Heart right ventricle (tissue), 16 donors: ENCODE data around the gene RIN2. TPM values are rescaled to one million over a fixed set of nuclear protein-coding genes. Genes with fewer than 3 reads are reported as not detected.

Source experiments
- ATAC-seq, 8 donors: fragments of 200-7000 bp; cut with Tn5 transposase; one replicate each; pipeline ENCODE4 v1.9.1; 2020; ENCODE audit warnings: mild to moderate bottlenecking in 8 of 8, moderate library complexity in 8 of 8, moderate number of reproducible peaks in 1 of 8
- DNase-seq, 2 donors: peaks; one replicate each; pipeline ENCODE4 v3.0.0-alpha.2; 2020
- H3K27ac ChIP-seq, 10 donors: fragments of 200-600 bp; sonication (generic) in 2 of 10; one replicate each; pipeline versions ENCODE4 v1.5.0 to v1.8.0; 2020 to 2022; ENCODE audit warnings: mild to moderate bottlenecking in 3 of 10
- H3K27me3 ChIP-seq, 7 donors: fragments of 200-600 bp; one replicate each; pipeline ENCODE4 v1.8.0; 2021 to 2022; ENCODE audit warnings: mild to moderate bottlenecking in 2 of 7
- H3K36me3 ChIP-seq, 9 donors: fragments of 200-600 bp; sonication (generic) in 1 of 9; one replicate each; pipeline versions ENCODE4 v1.5.0 to v1.8.0; 2020 to 2022; ENCODE audit warnings: mild to moderate bottlenecking in 2 of 9
- H3K4me1 ChIP-seq, 9 donors: fragments of 200-600 bp; sonication (generic) in 1 of 9; one replicate each; pipeline versions ENCODE4 v1.5.0 to v1.8.0; 2020 to 2022; ENCODE audit warnings: mild to moderate bottlenecking in 4 of 9
- H3K4me3 ChIP-seq, 10 donors: fragments of 200-600 bp; sonication (generic) in 2 of 10; one replicate each; pipeline versions ENCODE4 v1.5.0 to v1.8.0; 2020 to 2022; ENCODE audit warnings: mild to moderate bottlenecking in 7 of 10, moderate library complexity in 2 of 10
- H3K9me3 ChIP-seq, 11 donors: fragments of 200-600 bp in 10 of 11; sonication (generic) in 2 of 11; one replicate each; pipeline versions ENCODE4 v1.5.0 to v1.8.0; 2013 to 2022; ENCODE audit warnings: mild to moderate bottlenecking in 2 of 11, control low read depth in 1 of 11, moderate library complexity in 1 of 11
- WGBS, 2 donors: extraction: QIAGEN DNeasy Blood & Tissue Kit; methylation state at CpG; one replicate each; pipeline ENCODE4 v1.1.7; 2013; ENCODE audit warnings: inconsistent platforms in 1 of 2; 5-methylcytosine and 5-hydroxymethylcytosine counted together
- intact Hi-C, 10 donors: fragments of 100-400 bp; cut with DNase I; formaldehyde crosslinking; loops; one replicate each; pipeline versions ENCODE4 v1.11.1 to v1.14.2; 2022
- polyA plus RNA-seq, 2 donors: library from polyadenylated mRNA; stranded (reverse); fragments of 200-250 nt; gene quantifications; one replicate each; pipeline ENCODE4 v1.2.3, GENCODE V29; 2013
- total RNA-seq, 10 donors: library from RNA; stranded (reverse); fragmentation: NEBNext Ultra II Directional in 3 of 10; extraction: Animal tissue kit (Norgen Biotek cat#: 25700) in 3 of 10; gene quantifications; one replicate each; pipeline versions ENCODE4 v1.2.1 to v1.2.4, GENCODE V29; 2021 to 2023
- TF ChIP-seq, protein P1 (sequence below), 9 donors: fragments of 200-600 bp; sonication (generic) in 2 of 9; IDR thresholded peaks; one replicate each; pipeline versions ENCODE4 v1.5.0 to v1.8.0; 2021 to 2022; ENCODE audit warnings: antibody characterized with exemption in 9 of 9, mild to moderate bottlenecking in 5 of 9, moderate library complexity in 1 of 9
- donor health status: Arrhythmogenic right ventricular cardiomyopathy.
- donor health status: ischemic (EF 13 %, LVEDD 7.1; RV severe dilation, severe dysfunction).
- donor health status: healthy with polysubstance abuse.
- donor health status: DM: no; HTN: yes; CAD: no.
- donor health status: DM: no; HTN: no; CAD: no.
- donor health status: ischemic (EF 25% LVEDD 6.9; RV normal size, moderate dysfunction).
- donor health status: ischemic (EF 25% LVEDD 5.7; RV mildly dilated, moderate dysfunction).
- donor health status: healthy.
- donor health status: DM: yes; HTN: yes; CAD: no.
- donor health status: Ischemic cardiomyopathy.
- donor health status: ischemic (EF 35%, LVEDD 5.7; RV mildly dilated, moderate dysfunction).
- donor health status: nonischemic (EF 11% LVEDD 7.7; RV severe dilation, severe dysfunction).
- donor health status: DM: yes; HTN: yes; CAD: no.
- donor health status: PGD.
- donor health status: ischemic (EF 29% LVEDD 5.4; RV normal size, mild dysfunction).
- donor health status: nonischemic (EF 23%, LVEDD 6.1; RV moderate dilation, normal function).

Gene RIN2
- total and polyA plus RNA-seq, 12 donors = 9.0 to 66.2 (median 60.5) TPM

DNA sequence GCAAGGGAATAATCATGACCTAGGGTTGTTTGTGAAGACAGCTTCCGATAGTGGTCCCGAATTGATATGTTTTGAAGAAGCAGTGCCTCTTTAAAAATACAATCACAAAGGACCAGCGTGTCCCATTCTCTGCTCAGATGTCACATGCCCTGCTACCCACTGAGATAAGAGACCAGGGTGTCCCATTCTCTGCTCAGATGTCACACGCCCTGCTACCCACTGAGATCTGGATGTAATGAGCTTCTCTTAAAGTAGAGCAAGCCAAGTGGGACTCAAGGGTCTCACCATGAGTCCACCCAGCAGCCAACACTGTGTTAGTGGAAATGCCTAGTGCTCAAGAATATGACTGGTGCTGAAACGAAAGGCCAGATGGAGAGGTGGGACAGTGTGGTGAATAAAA is 22.2 kb downstream of the RIN2 start:
- peak overlapping the region; percentile 25 to 71 (median 49) for H3K27ac ChIP-seq
- WGBS, 2 donors = 54 to 64% methylated on average over 5 of the region's 5 CpGs
- TF ChIP-seq, protein P1, sequence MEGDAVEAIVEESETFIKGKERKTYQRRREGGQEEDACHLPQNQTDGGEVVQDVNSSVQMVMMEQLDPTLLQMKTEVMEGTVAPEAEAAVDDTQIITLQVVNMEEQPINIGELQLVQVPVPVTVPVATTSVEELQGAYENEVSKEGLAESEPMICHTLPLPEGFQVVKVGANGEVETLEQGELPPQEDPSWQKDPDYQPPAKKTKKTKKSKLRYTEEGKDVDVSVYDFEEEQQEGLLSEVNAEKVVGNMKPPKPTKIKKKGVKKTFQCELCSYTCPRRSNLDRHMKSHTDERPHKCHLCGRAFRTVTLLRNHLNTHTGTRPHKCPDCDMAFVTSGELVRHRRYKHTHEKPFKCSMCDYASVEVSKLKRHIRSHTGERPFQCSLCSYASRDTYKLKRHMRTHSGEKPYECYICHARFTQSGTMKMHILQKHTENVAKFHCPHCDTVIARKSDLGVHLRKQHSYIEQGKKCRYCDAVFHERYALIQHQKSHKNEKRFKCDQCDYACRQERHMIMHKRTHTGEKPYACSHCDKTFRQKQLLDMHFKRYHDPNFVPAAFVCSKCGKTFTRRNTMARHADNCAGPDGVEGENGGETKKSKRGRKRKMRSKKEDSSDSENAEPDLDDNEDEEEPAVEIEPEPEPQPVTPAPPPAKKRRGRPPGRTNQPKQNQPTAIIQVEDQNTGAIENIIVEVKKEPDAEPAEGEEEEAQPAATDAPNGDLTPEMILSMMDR (IDR thresholded peaks at IDR 0.05) = no peak
- peaks cover 44 to 80% (median 71%) of the 10 kb centered on the region in 9 donors for H3K4me1 ChIP-seq
- H3K27me3 ChIP-seq = no peaks in the 10 kb centered on the region
- peak in 5 of 8 donors; percentile 27 to 79 (median 33) for ATAC-seq
- DNase-seq = no peak
- H3K9me3 ChIP-seq = no peaks in the 10 kb centered on the region
- no peak overlapping the region for H3K4me3 ChIP-seq
- no peaks in the 10 kb centered on the region for H3K36me3 ChIP-seq
- intact Hi-C loops = loop anchor here in 7 of 10 donors (5.0 to 10.0 kb wide), 6 partner anchors 85 to 217 kb away; no protein-coding TSS in a partner anchor

DNA sequence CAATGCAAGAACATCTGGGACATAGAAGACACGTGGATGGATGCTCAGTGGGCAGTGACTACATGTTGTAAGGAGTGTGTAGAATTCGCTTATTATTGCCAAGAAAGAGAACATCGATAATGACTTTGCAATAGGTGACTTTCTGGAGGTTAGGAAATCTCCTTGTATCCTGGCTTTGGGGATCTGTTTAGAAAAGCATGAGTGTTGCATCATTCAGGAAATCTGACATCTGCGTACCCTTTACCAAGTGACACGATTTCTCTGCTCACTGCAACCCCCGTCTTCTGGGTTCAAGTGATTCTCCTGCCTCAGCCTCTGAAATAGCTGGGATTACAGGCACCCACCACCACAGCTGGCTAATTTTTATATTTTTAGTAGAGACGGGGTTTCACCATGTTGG is 23.2 kb downstream of the RIN2 start:
- H3K27ac ChIP-seq = peak overlapping the region in 4 of 10 donors; percentile 25 to 69 (median 53)
- intact Hi-C loops = loop anchor here in 7 of 10 donors (5.0 to 10.0 kb wide), 6 partner anchors 86 to 216 kb away; no protein-coding TSS in a partner anchor
- H3K4me1 ChIP-seq = peaks cover 47 to 80% (median 71%) of the 10 kb centered on the region in 9 donors
- 92 to 93% methylated on average over 7 of the region's 7 CpGs for WGBS, 2 donors
- no peaks in the 10 kb centered on the region for H3K27me3 ChIP-seq
- H3K4me3 ChIP-seq = no peak overlapping the region
- TF ChIP-seq, protein P1 (IDR thresholded peaks at IDR 0.05) = no peak
- DNase-seq (no peak), ATAC-seq (no peak)
- no peaks in the 10 kb centered on the region for H3K36me3 ChIP-seq
- no peaks in the 10 kb centered on the region for H3K9me3 ChIP-seq

DNA sequence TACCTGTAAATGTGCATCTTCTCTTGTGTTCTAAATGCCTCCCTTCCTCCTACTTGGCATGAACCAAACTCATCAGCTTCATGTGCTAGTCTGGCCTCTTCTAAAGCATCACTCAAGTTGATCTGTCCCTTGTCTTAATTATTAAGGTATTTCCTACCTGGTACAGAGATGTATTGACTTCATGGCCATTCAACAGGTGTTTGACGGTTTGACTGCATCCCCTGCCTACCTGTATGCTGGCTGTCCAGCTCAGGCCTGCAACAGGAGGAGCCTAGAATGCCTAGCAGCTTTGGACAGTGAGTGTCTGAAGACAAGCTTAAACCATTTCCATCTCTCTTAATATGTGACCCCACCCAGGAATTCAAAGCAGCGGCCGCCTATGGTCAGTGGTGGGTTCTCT is 24.6 kb downstream of the RIN2 start:
- no peak for DNase-seq
- Histone ChIP-seq H3K9me3 (no peaks in the 10 kb centered on the region), H3K36me3 (no peaks in the 10 kb centered on the region), H3K4me1 (peaks cover 42 to 80% (median 70%) of the 10 kb centered on the region in 9 donors), H3K27ac (peak overlapping the region in 2 of 10 donors; percentile 73 to 91), H3K4me3 (no peak overlapping the region), H3K27me3 (no peaks in the 10 kb centered on the region)
- no peak for ATAC-seq
- 89 to 99% methylated on average over 3 of the region's 3 CpGs for WGBS, 2 donors
- TF ChIP-seq, protein P1 (IDR thresholded peaks at IDR 0.05) = no peak
- intact Hi-C loops = loop anchor here in 7 of 10 donors (5.0 to 10.0 kb wide), 6 partner anchors 88 to 215 kb away; no protein-coding TSS in a partner anchor

DNA sequence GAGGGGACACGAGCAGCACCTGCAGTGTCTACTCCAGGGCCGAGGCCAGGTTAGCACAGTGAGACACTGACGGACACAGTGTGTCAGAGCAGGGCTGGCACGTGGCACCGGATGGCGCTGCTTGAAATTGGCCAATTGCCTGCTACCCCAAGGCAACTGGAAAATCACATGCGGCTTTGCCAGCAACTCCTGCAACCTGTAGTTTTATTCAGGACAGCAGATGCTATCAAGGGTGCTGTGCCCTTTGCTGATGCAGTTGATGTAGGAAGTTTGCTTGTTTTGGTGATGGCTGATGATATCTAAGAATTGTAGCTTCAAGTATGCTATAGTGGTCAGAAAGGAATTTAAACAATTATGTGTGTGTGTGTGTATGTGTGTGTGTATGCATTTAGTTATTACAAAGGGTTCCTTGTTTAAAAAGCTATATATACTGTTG is 25.9 kb downstream of the RIN2 start:
- H3K27me3 ChIP-seq = no peaks in the 10 kb centered on the region

More for the DNA sequence above, 25.9 kb downstream of the RIN2 start:
- 35 to 36% methylated on average over 7 of the region's 7 CpGs for WGBS, 2 donors
- Histone ChIP-seq H3K4me3 (no peak overlapping the region), H3K9me3 (peaks cover 0 to 11% (median 6%) of the 10 kb centered on the region in 11 donors), H3K27ac (peak overlapping the region; percentile 32 to 91 (median 76)), H3K4me1 (peaks cover 31 to 74% (median 63%) of the 10 kb centered on the region in 9 donors), H3K36me3 (no peaks in the 10 kb centered on the region)
- intact Hi-C loops = loop anchor here in 9 of 10 donors (2.0 to 10.0 kb wide), 9 partner anchors 23 to 213 kb away; partner anchors contain the start of gene RIN2 (in 2 of the 9)
- DNase-seq (peak in 1 of 2 donors; percentile 52), ATAC-seq (peak in 7 of 8 donors; percentile 20 to 69 (median 37))
- TF ChIP-seq, protein P1 (IDR thresholded peaks at IDR 0.05) = no peak
